ENCODE results near the gene CITED4.

DNA sequence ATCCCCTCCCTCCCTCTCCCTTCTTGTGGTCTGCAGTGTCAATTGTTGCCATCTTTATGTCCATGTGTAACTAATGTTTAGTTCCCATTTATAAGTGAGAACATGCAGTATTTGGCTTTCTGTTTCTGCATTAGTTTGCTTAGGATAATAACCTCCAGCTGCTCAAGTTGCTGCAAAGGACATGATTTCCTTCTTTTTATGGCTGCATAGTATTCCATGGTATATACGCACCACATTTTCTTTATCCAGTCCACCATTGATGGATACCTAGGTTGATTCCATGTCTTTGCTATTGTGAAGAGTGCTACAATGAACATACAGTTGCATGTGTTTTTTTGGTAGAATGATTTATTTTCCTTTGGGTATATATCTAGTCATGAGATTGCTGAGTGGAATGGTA lies 16.3 kb downstream of the CITED4 start:
- TF ChIP-seq, protein P1, sequence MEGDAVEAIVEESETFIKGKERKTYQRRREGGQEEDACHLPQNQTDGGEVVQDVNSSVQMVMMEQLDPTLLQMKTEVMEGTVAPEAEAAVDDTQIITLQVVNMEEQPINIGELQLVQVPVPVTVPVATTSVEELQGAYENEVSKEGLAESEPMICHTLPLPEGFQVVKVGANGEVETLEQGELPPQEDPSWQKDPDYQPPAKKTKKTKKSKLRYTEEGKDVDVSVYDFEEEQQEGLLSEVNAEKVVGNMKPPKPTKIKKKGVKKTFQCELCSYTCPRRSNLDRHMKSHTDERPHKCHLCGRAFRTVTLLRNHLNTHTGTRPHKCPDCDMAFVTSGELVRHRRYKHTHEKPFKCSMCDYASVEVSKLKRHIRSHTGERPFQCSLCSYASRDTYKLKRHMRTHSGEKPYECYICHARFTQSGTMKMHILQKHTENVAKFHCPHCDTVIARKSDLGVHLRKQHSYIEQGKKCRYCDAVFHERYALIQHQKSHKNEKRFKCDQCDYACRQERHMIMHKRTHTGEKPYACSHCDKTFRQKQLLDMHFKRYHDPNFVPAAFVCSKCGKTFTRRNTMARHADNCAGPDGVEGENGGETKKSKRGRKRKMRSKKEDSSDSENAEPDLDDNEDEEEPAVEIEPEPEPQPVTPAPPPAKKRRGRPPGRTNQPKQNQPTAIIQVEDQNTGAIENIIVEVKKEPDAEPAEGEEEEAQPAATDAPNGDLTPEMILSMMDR (IDR thresholded peaks at IDR 0.05): no peak
- no peak for TF ChIP-seq POLR2A (IDR thresholded peaks at IDR 0.05)
